GM18873 (cell line): Measurements from ENCODE around the gene VAV2.

Experiments
- ATAC-seq: cut with Tn5 transposase; IDR thresholded peaks from one replicate; pipeline ENCODE4 v1.9.1; 2021; ENCODE audit warnings: mild to moderate bottlenecking, moderate library complexity, moderate number of reproducible peaks; ENCODE audit not compliant: unreplicated experiment, low FRiP score

Gene VAV2

GRCh38 chr9:134028575-134029247 is 36.6 kb upstream of the VAV2 start:
- ATAC-seq, result no peak

GRCh38 chr9:134028076-134028475 is 36.0 kb upstream of the VAV2 start:
- ATAC-seq, result no peak

GRCh38 chr9:134027561-134027960 is 35.4 kb upstream of the VAV2 start:
- no peak for ATAC-seq

- no peak for ATAC-seq
Observed at GRCh38 chr9:134026981-134027380, 34.9 kb upstream of the VAV2 start.

- no peak for ATAC-seq
Observed at GRCh38 chr9:134026581-134026980, 34.5 kb upstream of the VAV2 start.

- peak; percentile 31 for ATAC-seq
Observed at GRCh38 chr9:134025606-134026541, 33.8 kb upstream of the VAV2 start.

GRCh38 chr9:134024828-134025605 is 32.9 kb upstream of the VAV2 start, which contains the start of gene BRD3OS:
Gene BRD3OS (plus strand): TSS chr9:134025481. CDS start chr9:134026748, 1,267 bp downstream.
- ATAC-seq, result peak; percentile 48

- ATAC-seq, result no peak
Observed at GRCh38 chr9:134024214-134024792, 32.2 kb upstream of the VAV2 start.

GRCh38 chr9:134014946-134015345 is 22.8 kb upstream of the VAV2 start:
- ATAC-seq, result no peak

- ATAC-seq, result no peak
Observed at GRCh38 chr9:134011401-134011800, 19.3 kb upstream of the VAV2 start.

GRCh38 chr9:134010310-134011173 is 18.4 kb upstream of the VAV2 start:
- ATAC-seq, result no peak

GRCh38 chr9:134007571-134007970 is 15.4 kb upstream of the VAV2 start:
- ATAC-seq, result no peak

- ATAC-seq, result no peak
Observed at GRCh38 chr9:134007150-134007549, 15.0 kb upstream of the VAV2 start.

GRCh38 chr9:134005381-134005780 is 13.3 kb upstream of the VAV2 start:
- no peak for ATAC-seq

- no peak for ATAC-seq
Observed at GRCh38 chr9:134004881-134005280, 12.8 kb upstream of the VAV2 start.

GRCh38 chr9:134004131-134004873 is 12.2 kb upstream of the VAV2 start:
- no peak for ATAC-seq

- ATAC-seq, result no peak
Observed at GRCh38 chr9:134003237-134003636, 11.1 kb upstream of the VAV2 start.

GRCh38 chr9:134002796-134003195 is 10.7 kb upstream of the VAV2 start:
- ATAC-seq, result no peak

GRCh38 chr9:133999851-134000265 is 7.7 kb upstream of the VAV2 start:
- no peak for ATAC-seq
